ENCODE measurements around the gene UBA6. TPM values are rescaled to one million over a fixed set of nuclear protein-coding genes. Genes with fewer than 3 reads are reported as not detected.

Gene UBA6
- total RNA-seq = 85.9 and 89.7 TPM in 2 replicates

GRCh38 chr4:67700738-67701516 lies at the start of gene UBA6:
UBA6 (minus strand) TSS chr4:67701155; CDS start chr4:67701119, 36 bp downstream.

Other genes with a start within 250 kb of the UBA6 start
- gene CENPC, start 155.7 kb downstream of the UBA6 start, total RNA-seq = 14.4 and 18.9 TPM in 2 replicates
- gene STAP1, start 142.4 kb downstream of the UBA6 start, total RNA-seq = not detected in 2 replicates
- gene GNRHR, start 53.2 kb upstream of the UBA6 start, total RNA-seq = not detected in 2 replicates
- gene TMPRSS11D, start 182.8 kb upstream of the UBA6 start, total RNA-seq = not detected in 2 replicates

Data from aortic smooth muscle cell (primary cell).